ENCODE data around the gene MAP4K5.

MAP4K5 gene

GRCh38 chr14:50396631-50397389, 135.6 kb downstream of the MAP4K5 start, which contains the start of gene CDKL1:
CDKL1 (minus strand) TSS chr14:50396881; CDS start chr14:50395868, 1,013 bp downstream.
- peak within 1 kb of the TSS; percentile 76 for H3K4me3 Mint-ChIP-seq
- H3K9me3 Mint-ChIP-seq, result no peaks in the 10 kb centered on the region
- peaks cover 7% of the 10 kb centered on the region for H3K27me3 Mint-ChIP-seq
- intact Hi-C loops (cut with micrococcal nuclease), result loop anchor here (2.0 to 10.0 kb wide), 2 partner anchors 52 to 76 kb away; no protein-coding TSS in a partner anchor
- H3K36me3 Mint-ChIP-seq (ENCODE audit: low read depth), result no peaks in the 10 kb centered on the region
- H3K4me1 Mint-ChIP-seq (ENCODE audit: low read depth), result peaks cover 25% of the 10 kb centered on the region
- H3K27ac Mint-ChIP-seq, result peak within 1 kb of the TSS; percentile 69

GRCh38 chr14:50395448-50395847, 136.9 kb downstream of the MAP4K5 start:
- no peak overlapping the region for H3K4me3 Mint-ChIP-seq
- H3K27me3 Mint-ChIP-seq, result peaks cover 7% of the 10 kb centered on the region
- intact Hi-C loops (cut with micrococcal nuclease), result loop anchor here (10.0 kb wide), 1 partner anchor 51 kb away; no protein-coding TSS in a partner anchor
- no peak overlapping the region for H3K27ac Mint-ChIP-seq
- peaks cover 25% of the 10 kb centered on the region for H3K4me1 Mint-ChIP-seq (ENCODE audit: low read depth)
- no peaks in the 10 kb centered on the region for H3K9me3 Mint-ChIP-seq
- H3K36me3 Mint-ChIP-seq (ENCODE audit: low read depth), result no peaks in the 10 kb centered on the region

- Mint-ChIP-seq H3K4me3 (no peak overlapping the region), H3K4me1 (ENCODE audit: low read depth) (peaks cover 25% of the 10 kb centered on the region), H3K9me3 (no peaks in the 10 kb centered on the region), H3K36me3 (ENCODE audit: low read depth) (no peaks in the 10 kb centered on the region), H3K27me3 (peaks cover 7% of the 10 kb centered on the region), H3K27ac (no peak overlapping the region)
- intact Hi-C loops (cut with micrococcal nuclease), result loop anchor here (10.0 kb wide), 1 partner anchor 50 kb away; no protein-coding TSS in a partner anchor
These were observed 137.7 kb downstream of the MAP4K5 start for GRCh38 chr14:50394713-50395112.

GRCh38 chr14:50389668-50390441, 142.5 kb downstream of the MAP4K5 start:
- intact Hi-C loops (cut with micrococcal nuclease), result loop anchor here (10.0 kb wide), 1 partner anchor 45 kb away; no protein-coding TSS in a partner anchor
- Mint-ChIP-seq H3K27me3 (no peaks in the 10 kb centered on the region), H3K36me3 (ENCODE audit: low read depth) (no peaks in the 10 kb centered on the region), H3K27ac (no peak overlapping the region), H3K4me3 (no peak overlapping the region), H3K9me3 (no peaks in the 10 kb centered on the region), H3K4me1 (ENCODE audit: low read depth) (peaks cover 6% of the 10 kb centered on the region)

GRCh38 chr14:50388256-50388931, 144.0 kb downstream of the MAP4K5 start:
- no peaks in the 10 kb centered on the region for H3K36me3 Mint-ChIP-seq (ENCODE audit: low read depth)
- no peaks in the 10 kb centered on the region for H3K4me1 Mint-ChIP-seq (ENCODE audit: low read depth)
- H3K27ac Mint-ChIP-seq, result no peak overlapping the region
- intact Hi-C loops (cut with micrococcal nuclease), result no loop called here
- H3K9me3 Mint-ChIP-seq, result no peaks in the 10 kb centered on the region
- H3K4me3 Mint-ChIP-seq, result no peak overlapping the region
- H3K27me3 Mint-ChIP-seq, result no peaks in the 10 kb centered on the region

- H3K4me3 Mint-ChIP-seq, result no peak overlapping the region
- H3K27ac Mint-ChIP-seq, result no peak overlapping the region
- H3K36me3 Mint-ChIP-seq (ENCODE audit: low read depth), result no peaks in the 10 kb centered on the region
- no peaks in the 10 kb centered on the region for H3K27me3 Mint-ChIP-seq
- intact Hi-C loops (cut with micrococcal nuclease), result no loop called here
- no peaks in the 10 kb centered on the region for H3K9me3 Mint-ChIP-seq
- no peaks in the 10 kb centered on the region for H3K4me1 Mint-ChIP-seq (ENCODE audit: low read depth)
These were observed 144.8 kb downstream of the MAP4K5 start for GRCh38 chr14:50387548-50387947.

- no peaks in the 10 kb centered on the region for H3K36me3 Mint-ChIP-seq (ENCODE audit: low read depth)
- H3K27ac Mint-ChIP-seq, result no peak overlapping the region
- intact Hi-C loops (cut with micrococcal nuclease), result no loop called here
- no peak overlapping the region for H3K4me3 Mint-ChIP-seq
- H3K4me1 Mint-ChIP-seq (ENCODE audit: low read depth), result no peaks in the 10 kb centered on the region
- no peaks in the 10 kb centered on the region for H3K9me3 Mint-ChIP-seq
- H3K27me3 Mint-ChIP-seq, result no peaks in the 10 kb centered on the region
These were observed 148.6 kb downstream of the MAP4K5 start for GRCh38 chr14:50383618-50384225.

GRCh38 chr14:50381823-50382287, 150.5 kb downstream of the MAP4K5 start:
- Mint-ChIP-seq H3K27me3 (no peaks in the 10 kb centered on the region), H3K36me3 (ENCODE audit: low read depth) (no peaks in the 10 kb centered on the region), H3K9me3 (no peaks in the 10 kb centered on the region), H3K4me3 (no peak overlapping the region), H3K27ac (no peak overlapping the region), H3K4me1 (ENCODE audit: low read depth) (peaks cover 8% of the 10 kb centered on the region)
- intact Hi-C loops (cut with micrococcal nuclease), result no loop called here

- intact Hi-C loops (cut with micrococcal nuclease), result no loop called here
- H3K36me3 Mint-ChIP-seq (ENCODE audit: low read depth), result no peaks in the 10 kb centered on the region
- H3K4me1 Mint-ChIP-seq (ENCODE audit: low read depth), result peaks cover 8% of the 10 kb centered on the region
- no peak overlapping the region for H3K27ac Mint-ChIP-seq
- no peaks in the 10 kb centered on the region for H3K9me3 Mint-ChIP-seq
- no peak overlapping the region for H3K4me3 Mint-ChIP-seq
- no peaks in the 10 kb centered on the region for H3K27me3 Mint-ChIP-seq
These were observed 151.4 kb downstream of the MAP4K5 start for GRCh38 chr14:50381008-50381407.

GRCh38 chr14:50380455-50380854, 151.9 kb downstream of the MAP4K5 start:
- Mint-ChIP-seq H3K36me3 (ENCODE audit: low read depth) (no peaks in the 10 kb centered on the region), H3K27me3 (no peaks in the 10 kb centered on the region)
- intact Hi-C loops (cut with micrococcal nuclease), result no loop called here

GRCh38 chr14:50379563-50379962, 152.8 kb downstream of the MAP4K5 start:
- Mint-ChIP-seq H3K36me3 (ENCODE audit: low read depth) (no peaks in the 10 kb centered on the region), H3K27ac (no peak overlapping the region), H3K4me1 (ENCODE audit: low read depth) (peaks cover 8% of the 10 kb centered on the region), H3K27me3 (no peaks in the 10 kb centered on the region), H3K4me3 (no peak overlapping the region), H3K9me3 (no peaks in the 10 kb centered on the region)
- intact Hi-C loops (cut with micrococcal nuclease), result no loop called here

More at GRCh38 chr14:50380455-50380854, 151.9 kb downstream of the MAP4K5 start:
- H3K27ac Mint-ChIP-seq, result no peak overlapping the region
- H3K9me3 Mint-ChIP-seq, result no peaks in the 10 kb centered on the region
- H3K4me1 Mint-ChIP-seq (ENCODE audit: low read depth), result peaks cover 8% of the 10 kb centered on the region
- H3K4me3 Mint-ChIP-seq, result no peak overlapping the region

GRCh38 chr14:50377550-50378085, 154.8 kb downstream of the MAP4K5 start:
- H3K4me3 Mint-ChIP-seq, result no peak overlapping the region
- H3K4me1 Mint-ChIP-seq (ENCODE audit: low read depth), result peaks cover 8% of the 10 kb centered on the region
- no peaks in the 10 kb centered on the region for H3K9me3 Mint-ChIP-seq
- no peak overlapping the region for H3K27ac Mint-ChIP-seq
- no peaks in the 10 kb centered on the region for H3K27me3 Mint-ChIP-seq
- intact Hi-C loops (cut with micrococcal nuclease), result no loop called here
- no peaks in the 10 kb centered on the region for H3K36me3 Mint-ChIP-seq (ENCODE audit: low read depth)

- Mint-ChIP-seq H3K27ac (no peak overlapping the region), H3K27me3 (no peaks in the 10 kb centered on the region), H3K4me3 (no peak overlapping the region), H3K36me3 (ENCODE audit: low read depth) (no peaks in the 10 kb centered on the region), H3K9me3 (no peaks in the 10 kb centered on the region), H3K4me1 (ENCODE audit: low read depth) (peaks cover 8% of the 10 kb centered on the region)
- intact Hi-C loops (cut with micrococcal nuclease), result no loop called here
These were observed 156.6 kb downstream of the MAP4K5 start for GRCh38 chr14:50375760-50376159.
